Prostate gland (tissue), 2 donors: ENCODE measurements around the gene OSBPL3.

ENCODE experiments used
- CTCF ChIP-seq, 4 experiments: fragments of 200-600 bp in 2 of 4; fragments of 450-650 bp in 2 of 4; sonication (generic) in 2 of 4; IDR thresholded peaks; 1 replicate in 3 of 4; 2 replicates in 1 of 4; pipeline ENCODE4 v1.5.1; 2016 to 2019; ENCODE audit warnings: antibody characterized with exemption in 4 of 4, mild to moderate bottlenecking in 2 of 4, moderate library complexity in 2 of 4
- POLR2A ChIP-seq: fragments of 450-650 bp; IDR thresholded peaks from one replicate; pipeline ENCODE4 v1.6.1; 2016; ENCODE audit warnings: antibody characterized with exemption, mild to moderate bottlenecking

- TF ChIP-seq CTCF (IDR thresholded peaks at IDR 0.05) (no peak), POLR2A (no peak)
Observed at GRCh38 chr7:24879291-24879690, 100.7 kb downstream of the OSBPL3 start.
